ENCODE data around the gene FBXO10.
"Not testable (repeated sequence)": the region's sequence is repeated elsewhere in the genome, so short reads cannot be mapped to it uniquely, and the experiment has no call there.

The FBXO10 gene

GRCh38 chr9:37510053-37510452 is 66.1 kb downstream of the FBXO10 start:
- H3K4me3 ChIP-seq (ENCODE audit: low read depth in 1 of 2, low read length in 2 of 2), result not testable (repeated sequence)

GRCh38 chr9:37509536-37509935 is 66.6 kb downstream of the FBXO10 start:
- Histone ChIP-seq H3K27me3 (ENCODE audit: low read depth, low read length) (no peaks in the 10 kb centered on the region), H3K9me3 (ENCODE audit: control insufficient read depth in 1 of 2, low read length in 2 of 2) (no peaks in the 10 kb centered on the region), H3K4me3 (ENCODE audit: low read depth in 1 of 2, low read length in 2 of 2) (no peak overlapping the region), H3K27ac (ENCODE audit: low read length) (no peak overlapping the region), H3K4me1 (ENCODE audit: control insufficient read depth in 1 of 2, insufficient read depth in 2 of 2, low read length in 2 of 2) (no peaks in the 10 kb centered on the region), H3K36me3 (ENCODE audit: control insufficient read depth in 1 of 2, insufficient read depth in 2 of 2, low read length in 2 of 2) (peaks cover 2 to 22% of the 10 kb centered on the region in 2 donors)

More at GRCh38 chr9:37510053-37510452, 66.1 kb downstream of the FBXO10 start:
- peaks cover 0 to 17% of the 10 kb centered on the region in 2 donors for H3K36me3 ChIP-seq (ENCODE audit: control insufficient read depth in 1 of 2, insufficient read depth in 2 of 2, low read length in 2 of 2)
- H3K27ac ChIP-seq (ENCODE audit: low read length); H3K4me1 ChIP-seq (ENCODE audit: control insufficient read depth in 1 of 2, insufficient read depth in 2 of 2, low read length in 2 of 2); H3K9me3 ChIP-seq (ENCODE audit: control insufficient read depth in 1 of 2, low read length in 2 of 2); H3K27me3 ChIP-seq (ENCODE audit: low read depth, low read length): not testable (repeated sequence)

GRCh38 chr9:37508834-37509206 is 67.4 kb downstream of the FBXO10 start:
- Histone ChIP-seq H3K4me1 (ENCODE audit: control insufficient read depth in 1 of 2, insufficient read depth in 2 of 2, low read length in 2 of 2) (no peaks in the 10 kb centered on the region), H3K9me3 (ENCODE audit: control insufficient read depth in 1 of 2, low read length in 2 of 2) (no peaks in the 10 kb centered on the region), H3K36me3 (ENCODE audit: control insufficient read depth in 1 of 2, insufficient read depth in 2 of 2, low read length in 2 of 2) (peaks cover 6 to 25% of the 10 kb centered on the region in 2 donors), H3K27me3 (ENCODE audit: low read depth, low read length) (no peaks in the 10 kb centered on the region), H3K27ac (ENCODE audit: low read length) (no peak overlapping the region), H3K4me3 (ENCODE audit: low read depth in 1 of 2, low read length in 2 of 2) (no peak overlapping the region)

- no peaks in the 10 kb centered on the region for H3K9me3 ChIP-seq (ENCODE audit: control insufficient read depth in 1 of 2, low read length in 2 of 2)
- H3K4me3 ChIP-seq (ENCODE audit: low read depth in 1 of 2, low read length in 2 of 2), result no peak overlapping the region
- H3K36me3 ChIP-seq (ENCODE audit: control insufficient read depth in 1 of 2, insufficient read depth in 2 of 2, low read length in 2 of 2), result peaks cover 10 to 31% of the 10 kb centered on the region in 2 donors
- no peaks in the 10 kb centered on the region for H3K27me3 ChIP-seq (ENCODE audit: low read depth, low read length)
- no peaks in the 10 kb centered on the region for H3K4me1 ChIP-seq (ENCODE audit: control insufficient read depth in 1 of 2, insufficient read depth in 2 of 2, low read length in 2 of 2)
- H3K27ac ChIP-seq (ENCODE audit: low read length), result no peak overlapping the region
Measured at GRCh38 chr9:37508135-37508833, 67.9 kb downstream of the FBXO10 start.

- Histone ChIP-seq H3K4me1 (ENCODE audit: control insufficient read depth in 1 of 2, insufficient read depth in 2 of 2, low read length in 2 of 2) (no peaks in the 10 kb centered on the region), H3K27me3 (ENCODE audit: low read depth, low read length) (no peaks in the 10 kb centered on the region), H3K27ac (ENCODE audit: low read length) (no peak overlapping the region), H3K9me3 (ENCODE audit: control insufficient read depth in 1 of 2, low read length in 2 of 2) (no peaks in the 10 kb centered on the region), H3K36me3 (ENCODE audit: control insufficient read depth in 1 of 2, insufficient read depth in 2 of 2, low read length in 2 of 2) (peaks cover 15 to 30% of the 10 kb centered on the region in 2 donors), H3K4me3 (ENCODE audit: low read depth in 1 of 2, low read length in 2 of 2) (no peak overlapping the region)
Measured at GRCh38 chr9:37507566-37508134, 68.5 kb downstream of the FBXO10 start.

- H3K36me3 ChIP-seq (ENCODE audit: control insufficient read depth in 1 of 2, insufficient read depth in 2 of 2, low read length in 2 of 2), result peaks cover 39 to 47% of the 10 kb centered on the region in 2 donors
- H3K27ac ChIP-seq (ENCODE audit: low read length), result no peak overlapping the region
- H3K4me1 ChIP-seq (ENCODE audit: control insufficient read depth in 1 of 2, insufficient read depth in 2 of 2, low read length in 2 of 2), result no peaks in the 10 kb centered on the region
- H3K4me3 ChIP-seq (ENCODE audit: low read depth in 1 of 2, low read length in 2 of 2), result no peak overlapping the region
- H3K27me3 ChIP-seq (ENCODE audit: low read depth, low read length), result no peaks in the 10 kb centered on the region
- H3K9me3 ChIP-seq (ENCODE audit: control insufficient read depth in 1 of 2, low read length in 2 of 2), result no peaks in the 10 kb centered on the region
Measured at GRCh38 chr9:37504605-37505004, 71.6 kb downstream of the FBXO10 start.

- peaks cover 39 to 53% of the 10 kb centered on the region in 2 donors for H3K36me3 ChIP-seq (ENCODE audit: control insufficient read depth in 1 of 2, insufficient read depth in 2 of 2, low read length in 2 of 2)
- no peaks in the 10 kb centered on the region for H3K4me1 ChIP-seq (ENCODE audit: control insufficient read depth in 1 of 2, insufficient read depth in 2 of 2, low read length in 2 of 2)
- no peak overlapping the region for H3K27ac ChIP-seq (ENCODE audit: low read length)
Measured at GRCh38 chr9:37503736-37504135, 72.4 kb downstream of the FBXO10 start.

GRCh38 chr9:37501957-37502596 is 74.1 kb downstream of the FBXO10 start:
- H3K27me3 ChIP-seq (ENCODE audit: low read depth, low read length), result no peaks in the 10 kb centered on the region
- no peaks in the 10 kb centered on the region for H3K9me3 ChIP-seq (ENCODE audit: control insufficient read depth in 1 of 2, low read length in 2 of 2)
- no peaks in the 10 kb centered on the region for H3K4me1 ChIP-seq (ENCODE audit: control insufficient read depth in 1 of 2, insufficient read depth in 2 of 2, low read length in 2 of 2)
- peaks cover 54 to 64% of the 10 kb centered on the region in 2 donors for H3K36me3 ChIP-seq (ENCODE audit: control insufficient read depth in 1 of 2, insufficient read depth in 2 of 2, low read length in 2 of 2)
- no peak overlapping the region for H3K4me3 ChIP-seq (ENCODE audit: low read depth in 1 of 2, low read length in 2 of 2)
- H3K27ac ChIP-seq (ENCODE audit: low read length), result no peak overlapping the region

More at GRCh38 chr9:37503736-37504135, 72.4 kb downstream of the FBXO10 start:
- H3K4me3 ChIP-seq (ENCODE audit: low read depth in 1 of 2, low read length in 2 of 2), result no peak overlapping the region
- H3K27me3 ChIP-seq (ENCODE audit: low read depth, low read length), result no peaks in the 10 kb centered on the region
- H3K9me3 ChIP-seq (ENCODE audit: control insufficient read depth in 1 of 2, low read length in 2 of 2), result no peaks in the 10 kb centered on the region

- Histone ChIP-seq H3K36me3 (ENCODE audit: control insufficient read depth in 1 of 2, insufficient read depth in 2 of 2, low read length in 2 of 2) (peaks cover 68 to 82% of the 10 kb centered on the region in 2 donors), H3K27me3 (ENCODE audit: low read depth, low read length) (no peaks in the 10 kb centered on the region), H3K4me3 (ENCODE audit: low read depth in 1 of 2, low read length in 2 of 2) (no peak overlapping the region), H3K27ac (ENCODE audit: low read length) (no peak overlapping the region), H3K9me3 (ENCODE audit: control insufficient read depth in 1 of 2, low read length in 2 of 2) (no peaks in the 10 kb centered on the region), H3K4me1 (ENCODE audit: control insufficient read depth in 1 of 2, insufficient read depth in 2 of 2, low read length in 2 of 2) (no peaks in the 10 kb centered on the region)
Measured at GRCh38 chr9:37499297-37499696, 76.9 kb downstream of the FBXO10 start.

- no peaks in the 10 kb centered on the region for H3K9me3 ChIP-seq (ENCODE audit: control insufficient read depth in 1 of 2, low read length in 2 of 2)
- no peak overlapping the region for H3K27ac ChIP-seq (ENCODE audit: low read length)
- no peaks in the 10 kb centered on the region for H3K4me1 ChIP-seq (ENCODE audit: control insufficient read depth in 1 of 2, insufficient read depth in 2 of 2, low read length in 2 of 2)
- H3K27me3 ChIP-seq (ENCODE audit: low read depth, low read length), result no peaks in the 10 kb centered on the region
- H3K36me3 ChIP-seq (ENCODE audit: control insufficient read depth in 1 of 2, insufficient read depth in 2 of 2, low read length in 2 of 2), result peaks cover 66 to 84% of the 10 kb centered on the region in 2 donors
- no peak overlapping the region for H3K4me3 ChIP-seq (ENCODE audit: low read depth in 1 of 2, low read length in 2 of 2)
Measured at GRCh38 chr9:37498457-37498856, 77.7 kb downstream of the FBXO10 start.

- Histone ChIP-seq H3K27ac (ENCODE audit: low read length) (no peak overlapping the region), H3K36me3 (ENCODE audit: control insufficient read depth in 1 of 2, insufficient read depth in 2 of 2, low read length in 2 of 2) (peaks cover 67 to 84% of the 10 kb centered on the region in 2 donors), H3K27me3 (ENCODE audit: low read depth, low read length) (no peaks in the 10 kb centered on the region), H3K9me3 (ENCODE audit: control insufficient read depth in 1 of 2, low read length in 2 of 2) (no peaks in the 10 kb centered on the region), H3K4me3 (ENCODE audit: low read depth in 1 of 2, low read length in 2 of 2) (no peak overlapping the region), H3K4me1 (ENCODE audit: control insufficient read depth in 1 of 2, insufficient read depth in 2 of 2, low read length in 2 of 2) (no peaks in the 10 kb centered on the region)
Measured at GRCh38 chr9:37497320-37497719, 78.9 kb downstream of the FBXO10 start.

All from muscle layer of duodenum (tissue), 2 donors.